ENCODE measurements around the gene MMP24OS.

Gene MMP24OS

DNA sequence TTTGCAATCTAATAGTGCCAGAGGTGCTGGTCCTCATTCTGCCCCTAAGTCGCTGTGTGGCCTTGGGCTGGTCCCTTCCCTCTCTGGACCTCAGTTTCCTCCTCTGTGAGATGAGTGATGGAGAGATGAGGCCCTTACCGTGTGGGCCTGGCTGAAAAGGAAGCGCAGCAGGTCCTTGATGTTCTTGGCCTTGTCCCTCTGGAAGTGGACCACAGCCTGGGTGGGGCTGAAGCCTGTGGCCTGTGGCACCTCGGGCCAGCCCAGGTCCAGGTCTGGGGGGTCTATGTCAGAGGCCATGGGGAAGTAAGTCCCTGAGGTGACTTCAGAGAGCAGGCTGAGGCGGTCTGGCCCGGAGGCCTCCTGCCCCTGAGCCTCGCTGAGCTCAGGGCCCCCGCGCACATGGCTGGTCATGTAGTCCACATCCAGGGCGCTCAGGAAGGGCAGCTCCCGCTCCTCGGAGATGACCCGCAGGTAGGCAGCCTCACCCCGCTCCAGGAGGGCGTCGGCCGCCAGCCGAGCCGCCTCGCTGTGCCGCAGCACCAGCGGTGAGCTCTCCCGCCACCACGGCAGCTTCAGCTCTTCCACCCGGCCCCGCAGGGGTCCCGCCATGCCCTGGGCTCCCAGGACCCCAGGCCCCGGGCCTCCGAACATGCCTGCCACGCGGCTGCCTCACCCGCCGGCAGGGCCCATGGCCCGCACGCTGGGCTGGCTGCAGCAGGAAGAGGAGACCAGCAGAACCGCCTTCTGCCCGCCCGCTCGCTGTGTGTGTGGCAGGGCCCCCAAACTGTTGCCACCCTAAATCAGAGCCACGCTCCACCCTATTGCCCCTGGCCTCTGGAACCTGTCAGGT lies 14.0 kb upstream of the MMP24OS start, which contains the start of gene FAM83C:
FAM83C (minus strand) TSS at position 772 of the 850 bp plus-strand sequence; CDS start at position 651, 121 bp downstream.
- DNase-seq (ENCODE audit: low read depth, low spot score) = no peak

DNA sequence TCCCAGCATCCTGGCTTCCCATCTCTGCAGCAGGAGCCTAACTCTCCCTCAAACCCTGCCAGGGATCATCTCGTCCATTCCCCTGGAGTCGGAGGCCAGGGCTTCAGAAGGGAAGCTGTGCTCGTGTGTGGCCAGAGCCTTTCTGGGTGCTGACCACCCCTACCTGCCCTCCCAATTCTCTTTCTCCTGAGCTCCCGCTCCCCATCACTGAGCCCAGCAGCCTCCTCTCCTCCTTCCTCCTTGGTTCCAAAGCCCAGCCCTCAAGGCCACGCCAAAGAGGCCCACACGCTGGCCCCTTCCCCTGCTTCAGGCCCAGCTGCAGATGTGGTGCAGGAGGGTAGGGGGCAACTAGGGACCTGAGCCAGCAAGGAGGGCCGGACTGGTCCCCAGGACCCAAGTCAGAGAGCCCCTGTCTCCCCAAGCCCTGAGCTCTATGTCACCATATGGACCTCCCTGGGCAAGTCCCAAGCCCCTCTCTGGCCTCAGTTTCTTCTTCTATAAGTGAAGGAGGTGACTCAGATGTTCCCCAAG lies 13.0 kb upstream of the MMP24OS start:
- no peak for DNase-seq (ENCODE audit: low read depth, low spot score)

DNA sequence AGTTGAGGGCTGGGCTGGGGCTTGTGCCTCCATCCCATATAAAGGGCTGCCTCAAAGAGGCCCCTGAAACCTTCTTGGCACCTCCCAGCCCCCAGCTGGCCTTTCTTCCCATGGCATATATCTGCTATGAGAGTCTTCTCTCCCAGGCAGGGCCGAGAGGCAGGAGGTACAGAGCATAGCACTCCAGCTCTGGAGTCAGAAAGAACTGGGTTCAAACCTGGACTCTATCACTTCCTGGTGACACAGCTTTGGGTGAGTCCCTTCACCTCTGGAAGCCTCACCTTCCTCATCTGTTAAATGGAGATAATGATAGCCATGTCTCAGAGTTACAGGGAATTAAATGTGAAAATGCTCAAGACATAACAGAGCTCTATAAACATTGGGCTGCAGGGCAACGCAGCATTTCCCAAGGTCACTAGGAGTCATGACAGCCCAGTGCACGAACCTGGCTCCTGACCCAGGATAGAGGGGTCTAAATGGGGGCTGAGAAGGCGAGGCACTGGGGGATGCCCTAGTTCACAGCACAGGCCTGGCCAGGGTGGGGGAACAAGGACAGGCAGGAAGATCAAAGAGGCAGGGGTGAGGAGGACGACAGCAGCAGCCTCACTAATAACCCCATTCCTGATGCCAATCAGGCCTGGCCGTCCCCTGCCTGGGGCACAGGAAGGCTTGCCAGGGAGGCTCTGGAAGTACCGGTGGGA lies 12.4 kb upstream of the MMP24OS start:
- DNase-seq (ENCODE audit: low read depth, low spot score) = no peak

DNA sequence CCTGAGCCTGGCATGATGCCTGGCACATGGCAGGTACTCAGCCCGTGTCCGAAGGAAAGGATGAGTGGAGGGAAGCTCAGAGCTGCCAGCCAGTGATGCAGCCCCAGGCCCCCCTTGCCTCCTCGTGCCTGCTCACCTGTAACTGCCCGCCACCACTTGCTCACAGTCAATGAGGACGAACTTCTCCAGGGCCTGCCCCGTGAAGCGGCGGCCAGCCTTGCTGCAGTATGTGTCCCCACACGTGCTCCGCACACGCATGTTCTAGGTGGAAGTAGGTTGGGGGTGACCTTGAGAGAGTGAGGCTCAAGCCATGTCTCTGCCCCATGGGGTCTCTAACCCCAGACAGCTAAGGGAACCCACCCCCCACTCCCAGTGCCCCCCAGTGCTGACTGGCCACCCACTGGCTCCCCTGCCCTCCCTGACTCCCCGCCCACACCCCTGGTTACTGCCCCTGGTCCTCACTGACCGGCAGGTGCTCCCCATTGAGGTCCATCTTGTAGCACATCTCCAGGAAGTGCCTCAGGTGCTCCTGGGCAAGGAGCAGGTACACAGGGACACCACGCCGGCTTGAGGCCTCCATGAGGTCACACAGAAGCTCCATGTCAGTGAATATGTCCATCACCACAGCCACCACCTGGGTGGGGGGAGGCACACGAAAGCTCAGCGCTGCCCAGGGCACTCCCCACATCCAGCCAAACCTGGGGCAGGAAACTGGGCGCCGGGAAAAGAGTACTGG lies 10.6 kb upstream of the MMP24OS start:
- DNase-seq (ENCODE audit: low read depth, low spot score) = no peak

DNA sequence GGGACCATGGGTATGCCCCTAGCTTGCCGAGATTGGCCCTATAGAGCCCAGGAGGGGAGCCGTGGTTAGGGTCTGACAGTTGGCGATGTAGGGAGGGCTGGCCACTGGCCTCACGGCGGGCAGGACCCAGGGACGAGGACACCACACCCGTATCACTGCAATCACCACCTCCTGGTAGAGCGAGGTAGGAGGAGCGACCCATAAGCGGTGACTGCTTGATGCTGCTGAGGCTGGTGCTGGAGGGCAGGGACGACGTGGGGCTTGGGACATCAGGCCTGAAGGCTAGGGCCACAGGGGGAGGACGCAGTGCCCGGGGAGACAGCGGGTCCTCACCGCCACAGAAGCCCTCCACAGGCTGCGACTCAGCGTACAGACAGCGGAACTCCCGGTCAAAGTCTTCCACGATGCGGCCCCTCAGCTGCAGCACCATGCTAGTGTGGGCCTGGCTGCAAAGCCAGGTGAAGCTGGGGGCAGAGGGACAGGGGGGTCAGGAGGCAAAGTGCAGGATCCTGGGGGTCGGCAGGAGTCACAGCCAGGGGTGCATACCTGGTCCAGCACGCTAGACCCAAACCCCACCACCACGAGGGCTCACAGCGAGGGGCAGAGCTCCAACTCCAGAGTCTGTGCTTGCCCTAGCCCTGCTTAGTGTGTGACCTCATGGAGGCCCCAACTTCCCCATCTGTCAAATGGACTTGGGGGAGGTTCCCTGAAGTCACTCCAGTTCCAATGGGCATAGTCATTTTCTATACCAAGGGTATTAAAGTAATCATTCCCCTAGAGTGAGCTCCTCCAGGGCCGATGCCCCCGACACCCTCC lies 9.8 kb upstream of the MMP24OS start:
- DNase-seq (ENCODE audit: low read depth, low spot score) = no peak

- no peak for DNase-seq (ENCODE audit: low read depth, low spot score)
Measured at GRCh38 chr20:35286899-35287508, 9.1 kb upstream of the MMP24OS start.

DNA sequence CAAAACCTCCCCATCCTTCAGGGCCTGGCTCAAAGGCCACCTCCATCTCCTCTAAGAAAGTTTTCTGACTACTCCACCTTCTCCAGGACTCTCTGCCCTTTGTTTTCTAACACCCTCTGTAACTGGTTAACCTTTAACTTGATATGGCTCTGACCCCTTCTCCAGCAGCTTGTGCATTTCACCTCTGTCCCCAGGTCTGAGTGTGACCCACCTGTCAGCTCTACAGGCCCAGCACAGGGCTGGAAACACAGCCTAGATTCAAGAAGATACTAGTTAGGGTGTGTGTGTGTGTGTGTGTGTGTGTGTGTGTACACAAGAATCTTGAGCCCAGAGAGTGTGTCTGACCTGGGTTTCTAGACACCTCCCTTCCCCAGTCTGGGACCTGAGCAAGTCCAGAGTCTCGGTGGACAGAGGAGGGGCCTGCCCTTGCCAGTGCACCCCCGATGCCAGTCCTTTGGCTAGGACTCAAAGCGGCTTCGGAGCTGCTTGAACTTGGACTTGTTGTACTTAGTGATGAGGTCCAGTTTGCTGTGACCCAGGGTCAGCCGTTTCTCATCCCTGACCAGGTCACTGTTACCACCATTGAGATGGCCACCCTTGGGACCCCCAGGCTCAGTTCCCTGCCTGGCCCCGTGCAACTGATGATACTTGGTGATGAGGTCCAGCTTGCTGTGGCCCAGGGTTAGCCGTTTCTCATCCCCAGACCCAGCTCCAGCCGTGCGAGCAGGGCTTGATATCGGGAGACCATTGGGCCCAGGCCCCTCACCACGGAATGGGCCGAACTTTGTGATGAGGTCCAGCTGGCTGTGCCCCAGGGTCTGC lies 8.4 kb upstream of the MMP24OS start:
- no peak for DNase-seq (ENCODE audit: low read depth, low spot score)

GRCh38 chr20:35285806-35286076 lies 7.8 kb upstream of the MMP24OS start:
- no peak for DNase-seq (ENCODE audit: low read depth, low spot score)

GRCh38 chr20:35284992-35285805 lies 7.3 kb upstream of the MMP24OS start:
- DNase-seq (ENCODE audit: low read depth, low spot score) = no peak

GRCh38 chr20:35284267-35284991 lies 6.5 kb upstream of the MMP24OS start, which contains the start of gene EIF6:
EIF6 (minus strand) TSS chr20:35284772; CDS start chr20:35284487, 285 bp downstream.
- DNase-seq (ENCODE audit: low read depth, low spot score) = no peak

- no peak for DNase-seq (ENCODE audit: low read depth, low spot score)
Measured at GRCh38 chr20:35283441-35284266, 5.7 kb upstream of the MMP24OS start.

DNA sequence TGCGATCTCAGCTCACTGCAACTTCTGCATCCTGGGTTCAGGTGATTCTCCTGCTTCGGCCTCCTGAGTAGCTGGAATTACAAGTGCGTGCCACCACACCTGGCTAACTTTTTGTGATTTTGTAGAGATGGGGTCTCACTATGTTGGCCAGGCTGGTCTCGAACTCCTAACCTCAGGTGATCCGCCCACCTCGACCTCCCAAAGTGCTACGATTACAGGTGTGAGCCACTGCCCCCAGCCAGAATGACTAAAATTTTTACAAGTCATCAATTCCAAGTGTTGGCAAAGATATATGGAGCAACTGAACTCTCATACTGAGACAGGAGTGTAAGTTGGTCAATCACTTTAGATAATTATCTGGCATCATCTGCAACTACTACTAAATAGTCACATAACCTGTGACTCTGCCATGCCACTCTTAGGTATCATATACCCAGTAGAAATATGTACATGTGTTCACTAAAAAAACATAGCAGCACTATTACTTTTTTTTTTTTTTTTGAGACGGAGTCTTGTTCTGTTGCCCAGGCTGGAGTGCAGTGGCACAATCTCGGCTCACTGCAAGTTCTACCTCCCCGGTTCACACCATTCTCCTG lies 3.7 kb upstream of the MMP24OS start:
- DNase-seq (ENCODE audit: low read depth, low spot score) = no peak

- DNase-seq (ENCODE audit: low read depth, low spot score) = no peak
Measured at GRCh38 chr20:35280523-35280922, 2.6 kb upstream of the MMP24OS start.

- no peak for DNase-seq (ENCODE audit: low read depth, low spot score)
Measured at GRCh38 chr20:35279533-35280174, 1.7 kb upstream of the MMP24OS start.

DNA sequence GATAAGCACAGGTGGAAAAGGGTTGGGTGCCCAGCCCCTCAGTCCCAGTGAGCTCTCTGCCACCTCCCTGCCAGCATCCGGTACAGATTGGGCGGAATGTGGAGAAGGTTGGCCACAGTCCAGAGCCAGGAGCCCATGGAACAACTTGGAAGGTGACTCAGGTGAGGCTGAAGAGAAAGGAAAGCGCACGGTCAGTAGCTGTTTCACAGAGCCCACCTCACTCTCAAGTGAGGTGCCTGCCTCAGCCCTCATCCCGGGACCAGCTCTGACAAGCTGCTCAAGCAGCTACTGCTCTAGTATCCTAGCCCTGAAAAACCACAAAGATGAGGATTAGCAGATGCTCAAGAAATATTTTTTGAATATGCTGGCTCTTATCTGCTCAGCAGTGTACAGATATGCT lies 1.1 kb upstream of the MMP24OS start:
- DNase-seq (ENCODE audit: low read depth, low spot score) = no peak

GRCh38 chr20:35277127-35277526 lies 795 bp downstream of the MMP24OS start:
- DNase-seq (ENCODE audit: low read depth, low spot score) = no peak

GRCh38 chr20:35276408-35276807 lies 1.5 kb downstream of the MMP24OS start:
- no peak for DNase-seq (ENCODE audit: low read depth, low spot score)
